Measurements from ENCODE around the gene CACNA1C. TPM values are rescaled to one million over a fixed set of nuclear protein-coding genes. Genes with fewer than 3 reads are reported as not detected.

The CACNA1C gene
- total RNA-seq, 2 donors from 2014 or later: 0.05 to 0.31 TPM

DNA sequence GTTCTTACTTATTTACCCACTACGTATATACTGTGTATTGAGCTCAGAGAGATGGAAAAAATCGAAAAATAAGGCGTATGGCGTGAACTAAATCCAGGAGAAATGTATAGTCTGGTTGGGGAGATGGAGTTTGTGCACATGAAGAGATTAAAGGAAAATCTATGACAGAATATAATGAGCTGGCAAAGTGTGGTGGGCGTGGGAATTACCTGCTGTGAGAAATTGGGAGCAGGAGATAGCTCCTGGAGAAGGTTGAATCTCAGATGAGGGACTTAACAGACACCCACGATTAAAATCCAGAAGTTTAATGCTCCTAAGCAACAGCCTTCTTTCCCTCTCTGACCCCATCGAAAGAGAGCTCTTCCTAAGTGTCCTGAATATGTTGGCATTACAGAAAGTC is 517.8 kb downstream of the CACNA1C start:
- ATAC-seq (no peak), DNase-seq (ENCODE audit: low spot score in 2 of 2) (no peak)
- H3K9me3 Mint-ChIP-seq: no peaks in the 10 kb centered on the region
- H3K27ac Mint-ChIP-seq: no peak overlapping the region
- H3K36me3 Mint-ChIP-seq: no peaks in the 10 kb centered on the region

DNA sequence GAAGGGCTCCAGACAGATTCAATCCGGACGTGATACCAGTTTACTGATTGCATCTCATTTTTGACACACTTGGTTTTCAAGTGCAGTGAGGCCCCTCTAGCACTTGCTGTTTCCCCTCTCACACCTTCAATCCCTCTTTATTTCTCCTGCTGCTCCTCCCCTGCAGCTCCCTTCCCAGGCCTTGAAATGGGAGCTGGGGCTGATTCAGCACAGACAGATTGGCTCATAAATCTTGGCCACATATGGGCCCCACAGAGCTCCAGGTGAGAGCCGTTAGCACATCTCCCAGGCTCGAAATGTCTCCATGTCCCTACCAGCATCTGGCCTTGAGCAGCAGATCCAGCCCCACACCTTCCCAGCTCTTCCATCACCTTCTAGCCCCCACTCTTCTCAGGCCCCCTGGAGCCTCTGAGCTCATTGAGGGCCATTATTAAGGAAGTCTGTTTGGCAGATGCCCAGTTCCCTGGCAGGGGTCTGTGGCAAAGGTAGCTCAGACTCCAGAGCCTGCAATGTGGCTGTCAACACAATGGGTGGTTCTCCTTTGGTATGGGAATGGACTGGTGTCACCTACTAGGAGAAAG is 521.7 kb downstream of the CACNA1C start:
- Mint-ChIP-seq H3K36me3 (no peaks in the 10 kb centered on the region), H3K27ac (no peak overlapping the region), H3K9me3 (no peaks in the 10 kb centered on the region)
- ATAC-seq: no peak
- peak in 1 of 2 donors; percentile 31 for DNase-seq (ENCODE audit: low spot score in 2 of 2)

DNA sequence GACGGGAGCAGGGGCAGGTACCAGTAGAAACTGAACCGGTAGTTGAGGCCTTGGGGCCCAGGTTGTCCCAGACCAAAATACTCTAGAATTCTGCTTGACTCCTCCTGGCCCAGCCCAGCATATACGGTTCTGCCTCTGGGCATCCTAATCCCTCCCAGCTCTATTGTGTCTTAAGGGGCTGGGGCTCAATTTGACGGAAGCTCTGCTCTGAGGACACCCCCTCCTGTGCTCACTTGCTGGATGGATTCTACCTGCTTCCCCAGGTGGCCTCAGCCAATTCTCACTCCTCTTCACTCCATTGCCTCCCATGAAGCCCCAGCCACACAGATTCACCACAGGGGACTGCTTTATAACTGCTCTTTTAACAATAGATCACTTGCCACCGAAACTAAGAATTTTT is 522.5 kb downstream of the CACNA1C start:
- ATAC-seq: no peak
- H3K9me3 Mint-ChIP-seq: no peaks in the 10 kb centered on the region
- no peak overlapping the region for H3K27ac Mint-ChIP-seq
- no peak for DNase-seq (ENCODE audit: low spot score in 2 of 2)
- no peaks in the 10 kb centered on the region for H3K36me3 Mint-ChIP-seq

DNA sequence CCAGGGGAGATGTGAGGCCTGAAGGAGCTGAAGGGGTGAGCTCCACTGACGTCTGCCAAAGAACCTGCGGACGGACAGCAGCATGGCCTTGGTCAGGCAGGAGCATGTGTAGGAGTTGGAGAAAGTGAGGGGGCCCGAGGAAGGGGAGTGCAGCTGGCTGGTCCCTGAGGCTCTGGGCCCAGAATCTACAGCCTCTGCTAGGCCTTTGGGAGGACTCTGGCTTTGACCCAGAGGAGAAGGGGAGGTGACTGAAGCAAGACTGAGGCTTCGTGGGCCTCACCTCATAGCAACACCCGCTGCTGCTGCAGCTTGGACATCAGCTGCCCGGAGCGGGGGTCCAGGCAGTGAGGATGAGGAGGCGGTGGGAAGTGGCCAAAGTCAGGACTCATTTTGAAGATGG is 525.4 kb downstream of the CACNA1C start:
- ATAC-seq (no peak), DNase-seq (ENCODE audit: low spot score in 2 of 2) (peak in 1 of 2 donors; percentile 33)
- Mint-ChIP-seq H3K36me3 (no peaks in the 10 kb centered on the region), H3K27ac (peak overlapping the region in 1 of 2 donors; percentile 81), H3K9me3 (no peaks in the 10 kb centered on the region)

DNA sequence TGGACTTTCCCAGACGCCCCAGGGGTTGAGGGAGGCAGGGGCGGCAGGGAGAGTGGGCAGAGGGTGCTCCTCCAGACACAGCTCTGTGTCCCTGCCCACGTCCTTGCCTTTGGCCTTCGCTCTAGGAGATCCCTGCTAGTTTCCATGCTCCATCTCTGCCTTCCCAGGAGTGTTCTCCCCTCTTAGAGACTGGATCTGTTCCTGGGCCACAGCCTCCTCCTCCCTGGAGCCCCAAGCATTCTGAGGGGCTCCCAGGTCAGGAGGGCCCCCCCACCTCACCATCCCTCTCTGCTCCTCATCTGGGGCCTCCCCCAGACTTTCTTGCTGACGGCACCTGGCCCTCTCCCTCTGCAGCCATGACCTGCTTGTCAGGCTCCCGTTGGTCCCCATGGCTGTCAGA is 526.0 kb downstream of the CACNA1C start:
- peak in 1 of 2 donors; percentile 26 for DNase-seq (ENCODE audit: low spot score in 2 of 2)
- H3K9me3 Mint-ChIP-seq: no peaks in the 10 kb centered on the region
- ATAC-seq: no peak
- no peaks in the 10 kb centered on the region for H3K36me3 Mint-ChIP-seq
- H3K27ac Mint-ChIP-seq: no peak overlapping the region

DNA sequence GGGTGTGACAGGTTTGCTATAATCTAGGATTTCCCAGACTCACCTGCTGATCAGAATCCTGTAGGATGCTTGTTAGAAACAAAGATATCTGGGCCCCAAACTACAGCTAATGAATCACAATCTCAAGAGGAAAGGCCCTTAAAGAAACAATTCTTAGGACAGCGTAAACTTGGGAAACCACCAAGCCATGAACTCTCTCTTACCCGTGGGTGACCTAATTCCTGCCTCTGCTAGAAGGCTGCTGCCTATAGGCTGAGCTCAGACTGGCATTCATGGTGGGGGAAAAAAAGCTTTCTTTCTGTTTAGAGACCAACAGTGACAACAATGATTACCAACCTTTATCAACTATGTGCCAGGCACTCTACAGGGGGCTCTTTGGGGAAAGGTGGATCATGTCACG is 528.0 kb downstream of the CACNA1C start:
- DNase-seq (ENCODE audit: low spot score in 2 of 2) (no peak), ATAC-seq (no peak)
- no peaks in the 10 kb centered on the region for H3K9me3 Mint-ChIP-seq
- no peak overlapping the region for H3K27ac Mint-ChIP-seq
- H3K36me3 Mint-ChIP-seq: no peaks in the 10 kb centered on the region

DNA sequence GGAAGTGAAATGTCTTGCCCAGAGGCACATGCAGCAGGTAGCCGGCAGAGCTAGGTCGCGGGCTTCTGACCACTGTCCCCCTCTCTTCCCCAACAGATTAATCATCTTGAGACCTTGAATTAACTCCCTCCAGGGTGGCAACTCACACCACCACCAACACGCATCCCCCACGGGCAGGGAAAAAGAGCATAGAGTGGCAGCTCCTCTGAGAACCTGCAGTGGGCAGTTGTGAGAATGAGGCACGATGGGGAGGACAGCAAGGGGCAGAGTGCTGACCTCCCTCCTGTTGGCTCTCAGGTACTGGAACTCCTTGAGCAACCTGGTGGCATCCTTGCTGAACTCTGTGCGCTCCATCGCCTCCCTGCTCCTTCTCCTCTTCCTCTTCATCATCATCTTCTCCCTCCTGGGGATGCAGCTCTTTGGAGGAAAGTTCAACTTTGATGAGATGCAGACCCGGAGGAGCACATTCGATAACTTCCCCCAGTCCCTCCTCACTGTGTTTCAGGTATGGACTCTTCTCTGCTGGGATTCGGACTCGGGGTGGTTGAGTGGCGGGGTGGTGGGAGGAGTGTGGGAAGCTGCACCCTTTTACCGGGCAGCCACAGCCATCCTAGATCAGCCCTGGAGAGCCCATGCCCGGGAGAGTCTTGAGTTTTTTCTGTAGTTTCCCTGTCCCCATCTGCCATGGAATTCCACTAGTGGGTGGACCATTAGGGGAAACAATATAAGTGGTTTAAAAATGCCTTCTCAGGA is 528.7 kb downstream of the CACNA1C start:
- peak in 1 of 2 donors; percentile 28 for DNase-seq (ENCODE audit: low spot score in 2 of 2)
- ATAC-seq: no peak
- H3K27ac Mint-ChIP-seq: no peak overlapping the region
- no peaks in the 10 kb centered on the region for H3K9me3 Mint-ChIP-seq
- H3K36me3 Mint-ChIP-seq: no peaks in the 10 kb centered on the region

DNA sequence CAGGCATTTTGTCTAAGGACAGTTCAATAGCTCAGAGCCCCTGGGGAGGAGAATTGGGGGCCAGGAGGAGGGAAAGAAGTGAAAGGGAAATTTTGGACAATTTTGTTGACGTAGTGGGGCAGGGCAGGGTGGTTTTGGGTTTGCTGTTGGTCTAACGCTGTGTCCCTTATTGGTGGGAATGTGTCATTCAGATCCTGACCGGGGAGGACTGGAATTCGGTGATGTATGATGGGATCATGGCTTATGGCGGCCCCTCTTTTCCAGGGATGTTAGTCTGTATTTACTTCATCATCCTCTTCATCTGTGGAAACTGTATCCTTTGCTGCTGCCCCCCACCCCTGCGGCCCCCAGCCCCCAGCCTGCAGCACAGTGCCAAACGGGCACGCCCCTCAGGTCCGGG is 529.8 kb downstream of the CACNA1C start:
- no peak for ATAC-seq

DNA sequence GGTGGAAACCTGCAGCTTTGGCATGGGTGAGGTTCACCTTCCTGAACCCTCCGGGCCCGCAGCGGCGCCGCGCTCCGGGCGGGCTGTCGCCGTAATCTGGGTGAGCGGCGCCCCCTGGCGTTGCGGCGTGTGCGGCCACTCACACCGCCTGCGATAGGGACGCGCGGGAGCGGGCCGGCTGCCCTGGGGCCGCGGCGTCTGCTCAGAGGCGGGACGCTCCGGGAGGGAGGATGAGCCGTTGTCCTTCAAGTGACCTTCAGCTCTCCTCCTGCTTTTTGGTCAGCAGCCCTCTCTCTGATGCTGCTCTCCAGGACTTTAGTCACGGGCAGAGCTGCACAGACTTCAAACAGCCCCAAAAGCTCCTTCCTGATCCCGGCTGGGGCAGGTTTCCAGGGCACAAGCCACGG is 530.3 kb downstream of the CACNA1C start:
- Mint-ChIP-seq H3K27ac (no peak overlapping the region), H3K9me3 (no peaks in the 10 kb centered on the region), H3K36me3 (no peaks in the 10 kb centered on the region)
- peak; percentile 52 to 80 for DNase-seq (ENCODE audit: low spot score in 2 of 2)
- ATAC-seq: peak; percentile 86 to 95

More for the DNA sequence above, 529.8 kb downstream of the CACNA1C start:
- H3K9me3 Mint-ChIP-seq: no peaks in the 10 kb centered on the region
- no peak overlapping the region for H3K27ac Mint-ChIP-seq
- no peaks in the 10 kb centered on the region for H3K36me3 Mint-ChIP-seq
- no peak for DNase-seq (ENCODE audit: low spot score in 2 of 2)

DNA sequence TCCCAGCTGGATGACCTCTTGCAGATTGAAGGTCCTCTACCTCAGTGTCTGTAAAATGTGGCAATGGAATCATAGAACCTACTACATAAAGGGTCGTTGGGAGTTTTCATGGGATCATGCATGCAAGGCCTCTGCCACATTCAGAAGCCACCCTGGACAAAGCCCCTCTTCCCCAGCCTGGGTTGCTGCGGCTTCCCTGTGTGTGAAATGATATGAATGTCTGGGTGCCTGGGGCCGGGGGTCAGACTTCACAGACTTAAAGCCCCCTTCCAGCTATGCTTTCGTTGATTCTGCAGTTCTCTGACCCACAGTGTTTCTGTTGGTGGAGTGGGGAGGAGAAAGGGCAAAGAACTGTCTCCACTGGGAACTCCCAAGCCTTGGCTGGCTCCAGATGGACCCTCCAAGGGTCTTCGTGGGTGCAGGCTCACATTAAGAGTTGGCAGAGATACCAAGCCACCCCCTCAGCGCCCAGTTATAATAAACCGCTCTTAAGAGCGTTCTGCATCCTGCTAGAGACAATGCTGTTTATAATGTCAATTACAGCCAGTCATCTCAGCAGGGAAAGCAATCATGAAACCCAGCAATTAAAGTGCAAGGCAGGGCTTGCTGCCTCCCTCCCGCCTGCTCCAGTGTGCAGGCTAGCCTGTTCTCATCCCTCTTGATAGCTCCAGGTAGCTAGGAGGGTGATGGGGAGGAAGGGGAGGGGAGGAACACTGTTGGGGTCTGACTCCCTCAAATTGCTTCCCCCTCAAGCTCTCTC is 531.0 kb downstream of the CACNA1C start:
- Mint-ChIP-seq H3K36me3 (no peaks in the 10 kb centered on the region), H3K27ac (no peak overlapping the region), H3K9me3 (no peaks in the 10 kb centered on the region)
- ATAC-seq (no peak), DNase-seq (ENCODE audit: low spot score in 2 of 2) (peak in 1 of 2 donors; percentile 42)

DNA sequence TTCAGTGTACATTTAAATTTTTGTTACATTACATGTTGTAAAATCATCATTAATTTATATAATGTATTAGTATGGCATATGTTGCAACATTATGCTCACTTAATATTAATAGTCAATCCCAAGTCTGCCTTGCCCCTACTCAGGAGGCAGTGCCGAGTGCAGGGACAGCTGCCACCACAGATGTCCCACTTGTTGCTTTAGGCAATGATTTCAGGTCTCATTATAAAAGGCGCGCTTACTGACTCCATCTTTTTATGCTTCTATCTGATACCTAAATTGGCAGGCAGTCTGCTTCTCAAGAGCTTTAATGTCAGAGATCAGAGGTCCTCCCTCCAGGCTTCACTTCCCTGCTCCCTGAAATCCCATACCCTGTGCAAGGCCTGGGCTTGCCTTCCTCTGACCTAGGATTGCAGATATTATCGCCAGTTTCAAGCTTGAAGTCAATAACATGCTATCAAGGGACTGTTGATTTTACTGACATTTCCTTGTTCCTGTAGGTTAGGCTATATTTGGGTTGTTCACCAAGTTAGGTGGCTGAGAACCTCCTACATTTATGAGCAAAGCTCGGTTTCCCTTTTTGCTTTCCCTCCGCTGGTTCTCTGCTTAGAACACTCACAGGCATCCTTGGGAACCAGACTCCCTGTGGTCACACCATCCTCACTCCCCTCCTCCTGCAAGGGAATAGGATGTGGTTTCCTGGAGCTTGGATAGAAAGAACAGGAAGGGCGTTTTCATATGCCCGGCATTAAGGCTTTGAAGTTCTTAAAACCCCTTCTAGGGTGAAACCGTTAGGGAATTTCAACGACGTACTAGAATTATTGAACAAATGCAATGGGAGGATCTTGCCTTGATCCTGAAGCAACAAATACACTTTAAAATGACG is 533.6 kb downstream of the CACNA1C start:
- ATAC-seq (no peak), DNase-seq (ENCODE audit: low spot score in 2 of 2) (no peak)
- Mint-ChIP-seq H3K9me3 (peaks cover 0 to 3% of the 10 kb centered on the region in 2 donors), H3K27ac (no peak overlapping the region), H3K36me3 (no peaks in the 10 kb centered on the region)

DNA sequence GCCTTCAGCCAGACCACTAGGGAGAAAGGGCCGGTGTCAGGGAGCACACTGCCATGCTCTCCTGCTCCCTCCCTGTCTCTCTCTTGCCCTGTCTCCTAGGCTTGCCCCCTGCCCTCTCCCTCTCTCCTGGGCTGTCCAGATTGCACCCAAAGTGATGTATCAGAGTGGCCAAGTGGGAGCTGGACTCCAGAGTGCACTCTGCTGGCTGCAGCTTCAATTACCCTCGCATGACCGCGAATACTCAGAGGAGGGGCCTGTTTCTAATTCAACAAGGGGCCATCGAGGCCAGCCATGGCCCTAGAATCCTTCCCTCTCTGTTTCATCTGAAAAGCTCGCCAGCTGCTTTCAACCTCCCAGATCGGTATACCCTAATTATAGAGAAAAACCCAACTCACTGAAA is 535.6 kb downstream of the CACNA1C start:
- H3K27ac Mint-ChIP-seq: no peak overlapping the region
- ATAC-seq (no peak), DNase-seq (ENCODE audit: low spot score in 2 of 2) (no peak)
- no peaks in the 10 kb centered on the region for H3K36me3 Mint-ChIP-seq
- peaks cover 0 to 3% of the 10 kb centered on the region in 2 donors for H3K9me3 Mint-ChIP-seq

DNA sequence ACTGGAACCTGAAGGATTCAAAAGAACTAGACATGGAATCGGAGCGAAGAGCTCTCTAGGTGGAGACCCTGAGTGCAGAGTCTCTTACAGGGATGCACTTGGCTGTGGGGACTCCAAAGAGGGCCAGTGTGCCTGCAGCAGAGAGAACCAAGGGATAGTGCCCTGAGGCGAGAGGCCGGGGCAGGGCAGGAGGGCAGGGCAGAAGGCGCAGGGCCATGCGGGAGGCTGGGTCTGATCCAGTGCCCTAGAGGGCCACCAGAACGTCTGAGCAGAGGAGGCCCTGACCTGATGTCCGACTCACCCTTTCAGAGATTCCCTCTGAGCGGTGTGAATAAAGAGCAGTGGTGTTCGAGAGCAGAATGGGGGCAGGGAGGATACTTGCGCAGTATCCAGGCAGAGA is 536.6 kb downstream of the CACNA1C start:
- no peaks in the 10 kb centered on the region for H3K36me3 Mint-ChIP-seq

DNA sequence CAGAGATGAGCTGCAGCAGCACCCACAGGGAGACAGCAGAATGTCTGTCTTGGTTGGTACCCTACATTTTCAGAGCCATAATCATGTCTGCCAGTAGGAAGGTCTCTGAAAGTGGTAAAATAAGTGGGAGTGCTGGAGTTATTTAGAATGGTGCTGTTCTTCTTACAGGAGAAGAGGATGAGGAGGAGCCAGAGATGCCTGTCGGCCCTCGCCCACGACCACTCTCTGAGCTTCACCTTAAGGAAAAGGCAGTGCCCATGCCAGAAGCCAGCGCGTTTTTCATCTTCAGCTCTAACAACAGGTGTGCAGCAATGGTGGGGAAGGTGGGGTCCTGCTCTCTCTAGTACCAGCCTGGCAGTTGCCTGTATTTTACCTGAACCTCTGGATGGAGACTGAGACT is 540.3 kb downstream of the CACNA1C start:
- no peak for ATAC-seq
- Mint-ChIP-seq H3K36me3 (no peaks in the 10 kb centered on the region), H3K9me3 (peaks cover 3 to 4% of the 10 kb centered on the region in 2 donors), H3K27ac (no peak overlapping the region)
- DNase-seq (ENCODE audit: low spot score in 2 of 2): no peak

More for the DNA sequence above, 536.6 kb downstream of the CACNA1C start:
- no peak for DNase-seq (ENCODE audit: low spot score in 2 of 2)
- Mint-ChIP-seq H3K27ac (no peak overlapping the region), H3K9me3 (peaks cover 3 to 4% of the 10 kb centered on the region in 2 donors)
- ATAC-seq: no peak

DNA sequence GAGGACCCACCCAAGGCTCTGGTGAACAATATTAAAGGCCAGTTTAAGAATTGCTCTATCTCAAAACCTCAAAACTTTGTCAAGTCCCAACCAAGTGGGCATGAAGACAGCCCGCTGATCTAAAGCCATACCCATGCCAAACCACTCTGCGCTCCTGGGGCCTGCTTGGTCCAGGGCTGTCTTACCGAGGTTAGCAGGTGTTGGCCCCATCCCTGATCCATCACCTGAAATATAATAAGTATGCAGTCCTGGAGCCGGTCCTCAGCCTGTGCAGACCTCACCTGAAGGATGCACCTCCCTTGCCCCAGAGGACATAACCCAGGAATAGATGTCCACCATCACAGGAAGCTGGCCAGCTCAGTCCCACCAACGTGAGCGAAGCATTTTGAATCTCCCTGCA is 543.7 kb downstream of the CACNA1C start:
- no peak overlapping the region for H3K27ac Mint-ChIP-seq
- H3K36me3 Mint-ChIP-seq: no peaks in the 10 kb centered on the region
- DNase-seq (ENCODE audit: low spot score in 2 of 2) (no peak), ATAC-seq (no peak)
- peaks cover under 1 to 4% of the 10 kb centered on the region in 2 donors for H3K9me3 Mint-ChIP-seq

DNA sequence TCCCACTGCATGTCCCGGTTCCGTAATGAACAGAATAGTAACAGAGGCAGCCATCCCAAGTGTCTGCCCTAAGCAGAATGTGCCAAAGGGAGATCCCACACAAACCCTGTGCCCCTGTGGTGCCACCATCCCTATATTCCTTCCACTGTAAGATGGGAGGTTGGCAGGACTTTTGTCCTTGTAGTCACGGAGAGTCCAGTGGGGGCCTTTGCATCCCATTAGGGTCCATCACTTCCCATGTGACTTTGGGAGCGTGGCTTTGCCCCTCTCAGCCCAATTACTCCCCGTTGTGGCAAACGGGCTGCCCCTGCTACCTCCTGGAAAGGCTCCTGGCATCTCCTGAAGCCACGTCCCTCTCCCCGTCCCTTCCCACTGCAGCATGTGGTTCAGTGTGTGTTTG is 552.5 kb downstream of the CACNA1C start:
- DNase-seq (ENCODE audit: low spot score in 2 of 2): no peak
- Mint-ChIP-seq H3K36me3 (no peaks in the 10 kb centered on the region), H3K27ac (no peak overlapping the region), H3K9me3 (no peaks in the 10 kb centered on the region)
- ATAC-seq: no peak

All from activated naive CD4-positive, alpha-beta T cell treated with anti-CD3 and anti-CD28 coated beads, Interleukin-2, amount 50 U/mL, for 72 hours (primary cell).